ENCODE data around the gene GAP43.

GRCh38 chr3:115633467-115633866, 10.2 kb downstream of the GAP43 start:
- no peak for TF ChIP-seq POLR2A (IDR thresholded peaks at IDR 0.05; ENCODE audit: low read depth, low read length)
- TF ChIP-seq POLR2AphosphoS5 (IDR thresholded peaks at IDR 0.05; ENCODE audit: low read depth, low read length), result no peak
- no peak for TF ChIP-seq TAF1 (IDR thresholded peaks at IDR 0.05; ENCODE audit: borderline replicate concordance, low read depth, low read length)

Data from GM12892 (cell line).